ENCODE data around the gene IPCEF1.

DNA sequence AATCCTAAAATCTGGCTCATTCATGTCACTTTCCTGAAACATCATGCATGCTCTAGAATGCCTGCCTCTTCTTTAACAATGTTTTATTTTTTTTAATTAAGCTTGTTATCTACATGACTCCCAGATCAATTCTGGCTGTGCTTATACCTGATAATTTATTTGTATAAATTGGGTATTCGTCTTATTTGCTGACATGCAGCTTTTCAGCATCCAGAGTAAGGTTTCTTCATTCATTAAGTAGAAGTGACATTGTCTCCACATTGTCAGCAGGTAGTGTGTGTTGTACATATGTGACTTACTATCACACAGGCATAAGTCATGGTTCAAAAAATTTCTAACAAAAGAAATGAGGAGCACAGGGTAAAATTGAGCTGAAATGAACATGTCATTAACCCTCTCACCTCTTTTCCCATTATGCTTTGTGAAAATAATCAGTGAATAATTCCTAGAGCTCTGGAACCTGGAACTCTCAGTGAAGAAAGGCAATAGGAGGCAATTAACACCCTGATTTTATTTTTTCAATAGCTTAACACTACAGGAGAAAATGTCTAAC lies 160.2 kb downstream of the IPCEF1 start:
- TF ChIP-seq EZH2 (IDR thresholded peaks at IDR 0.05; ENCODE audit: insufficient read depth, poor library complexity, severe bottlenecking) (no peak), EZH2phosphoT487 (IDR thresholded peaks at IDR 0.05; ENCODE audit: insufficient read depth, low read depth) (no peak)

Measured in GM23248 (cell line).